ENCODE data around the gene RBM28.
A peak's percentile ranks its signal among the peaks of the same experiment; 100 is the strongest.

The RBM28 gene

GRCh38 chr7:128364166-128364870, 20.6 kb upstream of the RBM28 start:
- H3K9ac ChIP-seq (ENCODE audit: low read depth, low read length, poor library complexity), result no peak overlapping the region
- no peak overlapping the region for H2AK5ac ChIP-seq (ENCODE audit: low read depth, low read length)
- no peaks in the 10 kb centered on the region for H3K9me3 ChIP-seq (replicated peaks in 1 of 2; ENCODE audit: control insufficient read depth in 2 of 2, insufficient read depth in 1 of 2, low read depth in 1 of 2, low read length in 2 of 2)
- no CpG with 5 or more reads among the region's 4 CpGs for WGBS, 2 donors (ENCODE audit: extremely low coverage in 2 of 2, insufficient read length in 2 of 2, insufficient replicate concordance in 1 of 2)
- H2BK120ac ChIP-seq (ENCODE audit: low read depth, low read length), result no peak overlapping the region
- H4K91ac ChIP-seq (ENCODE audit: low read depth, low read length, poor library complexity), result no peak overlapping the region
- H2BK12ac ChIP-seq (ENCODE audit: low read length), result no peak overlapping the region
- no peak overlapping the region for H2BK15ac ChIP-seq (ENCODE audit: low read length)
- H4K8ac ChIP-seq (ENCODE audit: low read depth, low read length), result no peak overlapping the region
- H2BK5ac ChIP-seq (ENCODE audit: low read length), result no peak overlapping the region
- no peaks in the 10 kb centered on the region for H3K36me3 ChIP-seq (replicated peaks in 1 of 2; ENCODE audit: control insufficient read depth in 2 of 2, insufficient read depth in 2 of 2, low read length in 2 of 2)
- H3K23ac ChIP-seq (ENCODE audit: low read depth, low read length, poor library complexity), result no peak overlapping the region
- no peak overlapping the region for H3K18ac ChIP-seq (ENCODE audit: low read length)
- peaks cover 1% of the 10 kb centered on the region for H3K79me1 ChIP-seq (ENCODE audit: low read depth, low read length)
- no peak overlapping the region for H3K27ac ChIP-seq (replicated peaks; ENCODE audit: low read length)
- no peak for DNase-seq (ENCODE audit: low spot score)
- H3K4me2 ChIP-seq (ENCODE audit: insufficient read depth, low read length, poor library complexity, severe bottlenecking), result no peak overlapping the region
- H3K4me1 ChIP-seq (ENCODE audit: control insufficient read depth in 2 of 2, insufficient read depth in 1 of 2, low read depth in 1 of 2, low read length in 2 of 2), result peaks cover 5 to 13% of the 10 kb centered on the region in 2 donors
- H2AFZ ChIP-seq (ENCODE audit: low read length), result no peak overlapping the region
- peaks cover 5 to 76% (median 53%) of the 10 kb centered on the region in 3 experiments for H3K27me3 ChIP-seq (ENCODE audit: control insufficient read depth in 3 of 3, insufficient read depth in 3 of 3, low read depth in 1 of 3, low read length in 3 of 3)
- no peak overlapping the region for H3K4ac ChIP-seq (ENCODE audit: low read length)
- H3K14ac ChIP-seq (ENCODE audit: low read length), result no peak overlapping the region
- no peak overlapping the region for H3K4me3 ChIP-seq (ENCODE audit: low read length in 2 of 2)

- no peak overlapping the region for H2BK120ac ChIP-seq (ENCODE audit: low read depth, low read length)
- H2BK15ac ChIP-seq (ENCODE audit: low read length), result no peak overlapping the region
- no peak overlapping the region for H3K9ac ChIP-seq (ENCODE audit: low read depth, low read length, poor library complexity)
- no peak overlapping the region for H2AFZ ChIP-seq (ENCODE audit: low read length)
- peaks cover 1% of the 10 kb centered on the region for H3K79me1 ChIP-seq (ENCODE audit: low read depth, low read length)
- no peak overlapping the region for H3K14ac ChIP-seq (ENCODE audit: low read length)
- no peaks in the 10 kb centered on the region for H3K9me3 ChIP-seq (replicated peaks in 1 of 2; ENCODE audit: control insufficient read depth in 2 of 2, insufficient read depth in 1 of 2, low read depth in 1 of 2, low read length in 2 of 2)
- peaks cover 5 to 13% of the 10 kb centered on the region in 2 donors for H3K4me1 ChIP-seq (ENCODE audit: control insufficient read depth in 2 of 2, insufficient read depth in 1 of 2, low read depth in 1 of 2, low read length in 2 of 2)
- H3K4ac ChIP-seq (ENCODE audit: low read length), result no peak overlapping the region
- H3K4me2 ChIP-seq (ENCODE audit: insufficient read depth, low read length, poor library complexity, severe bottlenecking), result no peak overlapping the region
- H3K23ac ChIP-seq (ENCODE audit: low read depth, low read length, poor library complexity), result no peak overlapping the region
- no peak overlapping the region for H4K8ac ChIP-seq (ENCODE audit: low read depth, low read length)
- DNase-seq (ENCODE audit: low spot score), result no peak
- no peak overlapping the region for H2AK5ac ChIP-seq (ENCODE audit: low read depth, low read length)
- H2BK5ac ChIP-seq (ENCODE audit: low read length), result no peak overlapping the region
- H2BK12ac ChIP-seq (ENCODE audit: low read length), result no peak overlapping the region
- peaks cover 5 to 86% (median 55%) of the 10 kb centered on the region in 3 experiments for H3K27me3 ChIP-seq (ENCODE audit: control insufficient read depth in 3 of 3, insufficient read depth in 3 of 3, low read depth in 1 of 3, low read length in 3 of 3)
- WGBS, 2 donors (ENCODE audit: extremely low coverage in 2 of 2, insufficient read length in 2 of 2, insufficient replicate concordance in 1 of 2), result no CpG with 5 or more reads among the region's 6 CpGs
- no peak overlapping the region for H4K91ac ChIP-seq (ENCODE audit: low read depth, low read length, poor library complexity)
- H3K18ac ChIP-seq (ENCODE audit: low read length), result no peak overlapping the region
- H3K4me3 ChIP-seq (ENCODE audit: low read length in 2 of 2), result no peak overlapping the region
- H3K36me3 ChIP-seq (replicated peaks in 1 of 2; ENCODE audit: control insufficient read depth in 2 of 2, insufficient read depth in 2 of 2, low read length in 2 of 2), result no peaks in the 10 kb centered on the region
- H3K27ac ChIP-seq (replicated peaks; ENCODE audit: low read length), result no peak overlapping the region
Measured at GRCh38 chr7:128363261-128363721, 19.6 kb upstream of the RBM28 start.

DNA sequence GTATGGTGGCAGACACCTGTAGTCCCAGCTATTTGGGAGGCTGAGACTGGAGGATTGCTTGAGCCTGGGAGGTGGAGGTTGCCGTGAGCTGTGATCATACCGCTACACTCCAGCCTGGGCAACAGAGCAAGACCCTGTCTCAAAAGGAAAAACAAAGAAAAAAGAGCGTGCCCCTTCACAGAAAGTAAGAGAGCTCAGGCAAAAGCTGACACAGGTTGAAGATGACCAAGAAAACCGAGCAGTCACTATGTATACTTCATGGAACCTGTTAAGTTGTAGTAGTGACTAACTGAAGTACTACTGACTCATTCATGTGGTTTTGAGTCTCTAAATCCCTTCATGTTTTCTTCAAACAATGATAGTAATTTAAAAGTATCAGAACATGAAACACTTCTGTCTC, 19.0 kb upstream of the RBM28 start:
- Histone ChIP-seq H2BK120ac (ENCODE audit: low read depth, low read length) (no peak overlapping the region), H3K4ac (ENCODE audit: low read length) (no peak overlapping the region), H2BK15ac (ENCODE audit: low read length) (no peak overlapping the region), H3K18ac (ENCODE audit: low read length) (no peak overlapping the region), H3K4me2 (ENCODE audit: insufficient read depth, low read length, poor library complexity, severe bottlenecking) (no peak overlapping the region), H3K23ac (ENCODE audit: low read depth, low read length, poor library complexity) (no peak overlapping the region), H2AFZ (ENCODE audit: low read length) (no peak overlapping the region), H2BK5ac (ENCODE audit: low read length) (no peak overlapping the region), H3K9me3 (replicated peaks in 1 of 2; ENCODE audit: control insufficient read depth in 2 of 2, insufficient read depth in 1 of 2, low read depth in 1 of 2, low read length in 2 of 2) (no peaks in the 10 kb centered on the region), H3K4me1 (ENCODE audit: control insufficient read depth in 2 of 2, insufficient read depth in 1 of 2, low read depth in 1 of 2, low read length in 2 of 2) (peaks cover 5 to 13% of the 10 kb centered on the region in 2 donors), H4K91ac (ENCODE audit: low read depth, low read length, poor library complexity) (no peak overlapping the region), H3K79me1 (ENCODE audit: low read depth, low read length) (peaks cover 1% of the 10 kb centered on the region), H3K27me3 (ENCODE audit: control insufficient read depth in 3 of 3, insufficient read depth in 3 of 3, low read depth in 1 of 3, low read length in 3 of 3) (peaks cover 5 to 92% (median 55%) of the 10 kb centered on the region in 3 experiments), H3K9ac (ENCODE audit: low read depth, low read length, poor library complexity) (no peak overlapping the region), H3K36me3 (replicated peaks in 1 of 2; ENCODE audit: control insufficient read depth in 2 of 2, insufficient read depth in 2 of 2, low read length in 2 of 2) (no peaks in the 10 kb centered on the region), H2BK12ac (ENCODE audit: low read length) (no peak overlapping the region), H2AK5ac (ENCODE audit: low read depth, low read length) (no peak overlapping the region), H3K4me3 (ENCODE audit: low read length in 2 of 2) (no peak overlapping the region), H3K14ac (ENCODE audit: low read length) (no peak overlapping the region), H3K27ac (replicated peaks; ENCODE audit: low read length) (no peak overlapping the region), H4K8ac (ENCODE audit: low read depth, low read length) (no peak overlapping the region)
- no peak for DNase-seq (ENCODE audit: low spot score)
- no CpG with 5 or more reads among the region's 4 CpGs for WGBS, 2 donors (ENCODE audit: extremely low coverage in 2 of 2, insufficient read length in 2 of 2, insufficient replicate concordance in 1 of 2)

DNA sequence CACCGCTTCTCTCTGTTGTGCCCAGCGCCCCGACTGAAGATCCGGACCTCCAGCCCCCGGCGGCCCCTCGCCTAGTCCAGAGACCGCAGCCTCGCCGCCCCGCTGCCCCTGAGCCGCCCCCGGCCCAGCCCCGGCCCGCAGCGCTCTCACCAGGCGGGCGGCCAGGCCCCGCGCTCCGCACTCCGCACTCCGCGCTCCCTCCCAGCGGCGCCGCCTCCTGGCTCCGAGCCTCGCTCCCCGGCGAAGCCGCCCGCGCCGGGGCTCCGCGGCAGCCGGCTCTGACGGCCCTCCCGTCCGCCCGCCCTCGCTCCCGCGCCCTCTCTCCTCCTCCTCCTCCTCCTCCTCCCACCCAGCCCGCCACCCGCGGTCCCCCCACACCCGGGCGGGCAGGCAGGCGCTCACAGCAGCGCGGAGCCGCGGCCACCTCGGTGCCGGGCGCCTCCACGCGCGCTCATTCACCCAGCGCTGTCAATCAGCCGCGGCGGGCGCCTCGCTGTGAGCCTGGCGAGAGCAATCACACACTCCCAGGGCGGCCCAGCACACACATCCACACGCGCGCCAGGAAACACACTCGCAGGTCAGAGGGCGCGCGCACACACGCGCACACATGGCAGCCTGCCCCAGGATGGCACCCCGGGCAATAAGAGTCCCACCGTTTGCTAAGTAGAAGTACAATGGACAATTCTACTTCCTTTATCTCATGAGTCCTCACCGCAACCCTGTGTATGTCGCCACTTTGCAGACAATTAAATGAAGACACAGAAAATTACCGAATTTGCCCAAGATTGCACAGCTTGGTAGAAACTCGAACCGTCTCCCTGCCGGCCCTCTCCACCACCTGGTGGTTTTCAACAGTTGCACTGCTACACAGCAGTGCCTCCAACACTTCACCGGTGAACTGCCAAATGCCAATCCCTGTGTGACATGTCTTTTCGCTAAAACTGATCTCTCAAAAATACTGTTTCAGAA, 18.0 kb upstream of the RBM28 start, which contains the start of gene PRRT4:
PRRT4 (minus strand) TSS at position 280 of the 969 bp plus-strand sequence.
- Histone ChIP-seq H3K4me1 (ENCODE audit: control insufficient read depth in 2 of 2, insufficient read depth in 1 of 2, low read depth in 1 of 2, low read length in 2 of 2) (peaks cover 7 to 16% of the 10 kb centered on the region in 2 donors), H2BK120ac (ENCODE audit: low read depth, low read length) (no peak within 1 kb of the TSS), H2BK5ac (ENCODE audit: low read length) (no peak within 1 kb of the TSS), H3K4me3 (ENCODE audit: low read length in 2 of 2) (peak within 1 kb of the TSS; percentile 57 to 80), H3K23ac (ENCODE audit: low read depth, low read length, poor library complexity) (peak within 1 kb of the TSS; percentile 50), H3K4me2 (ENCODE audit: insufficient read depth, low read length, poor library complexity, severe bottlenecking) (peak within 1 kb of the TSS; percentile 92), H4K8ac (ENCODE audit: low read depth, low read length) (no peak within 1 kb of the TSS), H3K14ac (ENCODE audit: low read length) (peak within 1 kb of the TSS; percentile 90), H2BK12ac (ENCODE audit: low read length) (peak within 1 kb of the TSS; percentile 46), H4K91ac (ENCODE audit: low read depth, low read length, poor library complexity) (peak within 1 kb of the TSS; percentile 87), H3K79me1 (ENCODE audit: low read depth, low read length) (peaks cover 1% of the 10 kb centered on the region), H3K27me3 (ENCODE audit: control insufficient read depth in 3 of 3, insufficient read depth in 3 of 3, low read depth in 1 of 3, low read length in 3 of 3) (peaks cover 5 to 96% (median 55%) of the 10 kb centered on the region in 3 experiments), H3K27ac (replicated peaks; ENCODE audit: low read length) (no peak within 1 kb of the TSS), H2AFZ (ENCODE audit: low read length) (peak within 1 kb of the TSS; percentile 96), H3K4ac (ENCODE audit: low read length) (no peak within 1 kb of the TSS), H2BK15ac (ENCODE audit: low read length) (peak within 1 kb of the TSS; percentile 86), H3K9me3 (replicated peaks in 1 of 2; ENCODE audit: control insufficient read depth in 2 of 2, insufficient read depth in 1 of 2, low read depth in 1 of 2, low read length in 2 of 2) (no peaks in the 10 kb centered on the region), H3K36me3 (replicated peaks in 1 of 2; ENCODE audit: control insufficient read depth in 2 of 2, insufficient read depth in 2 of 2, low read length in 2 of 2) (no peaks in the 10 kb centered on the region), H3K9ac (ENCODE audit: low read depth, low read length, poor library complexity) (peak within 1 kb of the TSS; percentile 98), H2AK5ac (ENCODE audit: low read depth, low read length) (no peak within 1 kb of the TSS), H3K18ac (ENCODE audit: low read length) (peak within 1 kb of the TSS; percentile 95)
- DNase-seq (ENCODE audit: low spot score), result no peak
- no CpG with 5 or more reads among the region's 88 CpGs for WGBS, 2 donors (ENCODE audit: extremely low coverage in 2 of 2, insufficient read length in 2 of 2, insufficient replicate concordance in 1 of 2)

Measured in neuronal stem cell (in vitro differentiated cells).